Measurements from ENCODE around the gene SEZ6L.

- TF ChIP-seq EZH2 (IDR thresholded peaks at IDR 0.05; ENCODE audit: borderline replicate concordance, low read depth, low read length, severe bottlenecking) (no peak), CTCF (IDR thresholded peaks at IDR 0.05; ENCODE audit: borderline replicate concordance, extremely low read depth, low read length, poor library complexity, severe bottlenecking) (no peak)
These were observed 60.6 kb downstream of the SEZ6L start for GRCh38 chr22:26229910-26230309.

All from DND-41 (cell line).